ENCODE measurements around the gene PAX6. TPM values are rescaled to one million over a fixed set of nuclear protein-coding genes. Genes with fewer than 3 reads are reported as not detected.

The PAX6 gene
- total RNA-seq, 4 donors from 2014 or later: 0.08 to 1.1 (median 0.55) TPM

DNA sequence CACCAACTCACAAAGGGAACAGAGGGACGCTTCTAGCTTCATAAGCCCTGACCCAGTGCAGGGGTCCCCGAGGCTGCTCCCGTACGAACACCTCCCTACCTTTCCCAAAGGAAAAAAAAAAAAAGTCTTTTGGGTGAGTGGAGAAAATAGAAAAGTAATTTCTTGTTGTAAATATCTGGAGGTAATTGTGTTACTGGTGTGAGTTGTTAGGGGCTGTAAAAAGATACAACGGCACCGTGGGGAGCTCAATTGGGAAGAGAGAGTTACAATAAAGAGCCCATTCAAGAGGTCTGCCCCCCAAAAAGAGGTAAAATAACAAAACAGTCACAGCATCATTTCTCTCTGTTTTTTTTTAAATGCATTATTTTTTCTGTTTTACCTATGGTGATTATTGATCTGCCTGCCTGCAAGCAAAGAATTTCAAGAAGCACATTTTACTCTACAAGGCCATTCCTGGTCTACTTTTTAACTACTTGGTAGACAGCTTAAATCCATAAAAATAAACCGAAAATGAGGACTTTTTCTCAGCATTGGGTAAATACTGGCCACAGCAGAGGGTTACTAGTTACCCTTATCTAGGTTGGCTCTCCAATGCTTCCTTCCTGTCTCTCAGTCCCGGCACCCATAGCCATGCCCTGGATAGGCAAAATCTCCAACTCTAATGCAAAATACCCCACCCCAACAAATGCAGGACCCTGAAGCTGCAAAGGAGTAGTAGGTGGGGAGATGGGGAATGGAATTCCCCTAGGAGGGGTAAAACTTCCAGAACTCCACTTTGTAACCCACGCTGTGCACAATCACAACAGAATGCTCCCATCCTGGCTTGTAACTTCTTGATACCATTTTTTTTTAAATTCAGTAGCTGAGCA, 3.1 kb downstream of the PAX6 start:
- H3K27ac ChIP-seq: no peak overlapping the region
- H3K9me3 ChIP-seq: no peaks in the 10 kb centered on the region
- peaks cover 0 to 68% (median 41%) of the 10 kb centered on the region in 3 donors for H3K4me1 ChIP-seq
- no peak overlapping the region for H3K4me3 ChIP-seq
- H3K36me3 ChIP-seq: no peaks in the 10 kb centered on the region
- TF ChIP-seq EP300 (IDR thresholded peaks at IDR 0.05) (no peak), POLR2AphosphoS5 (IDR thresholded peaks at IDR 0.05) (no peak)
- WGBS, 2 donors (ENCODE audit: low coverage in 1 of 2): 10 to 13% methylated on average over 4 to 9 of the region's 9 CpGs
- no peak for ATAC-seq
- H3K27me3 ChIP-seq: peaks cover 100% of the 10 kb centered on the region

DNA sequence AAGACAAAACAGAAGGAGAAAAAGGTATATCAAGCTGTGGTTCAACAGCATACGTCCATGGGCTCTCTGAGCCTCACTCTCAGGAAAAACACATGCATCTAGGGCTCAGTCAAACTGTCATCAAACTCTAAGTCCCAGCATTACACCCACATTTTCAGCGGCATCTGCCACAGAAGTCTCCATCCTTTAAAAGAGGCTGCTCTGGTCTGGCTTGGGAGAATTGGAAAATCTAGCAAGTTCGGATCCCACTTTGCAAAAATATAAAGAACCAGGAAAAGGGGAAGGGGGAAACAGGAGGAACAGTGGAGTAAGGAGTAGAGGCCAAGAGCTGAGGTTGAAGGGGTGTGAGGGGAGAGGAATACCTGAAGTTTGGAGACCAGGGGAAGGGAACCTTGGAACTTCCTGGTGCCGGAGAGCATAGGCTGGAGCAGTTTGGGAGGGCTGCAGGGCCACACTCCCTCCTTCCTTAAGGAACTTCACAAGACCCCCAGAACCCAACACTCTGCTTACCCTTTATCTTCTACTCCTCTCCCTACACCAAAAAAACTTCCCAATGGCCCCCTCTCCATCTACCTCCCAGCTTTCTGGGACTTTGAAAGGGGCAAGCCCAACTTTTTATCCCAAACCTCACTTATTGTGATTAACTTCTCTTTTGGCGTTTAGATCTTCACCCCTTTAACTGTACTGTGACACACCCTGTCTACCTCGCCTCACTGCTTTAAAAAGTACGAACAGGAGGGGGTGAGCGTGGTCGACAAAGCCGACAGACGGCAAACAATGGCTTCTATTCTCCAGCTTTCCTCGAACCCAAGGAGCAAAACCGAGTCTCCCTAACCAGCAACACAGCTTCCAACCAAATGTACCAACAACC, 4.0 kb downstream of the PAX6 start:
- Histone ChIP-seq H3K9me3 (no peaks in the 10 kb centered on the region), H3K36me3 (no peaks in the 10 kb centered on the region), H3K27me3 (peaks cover 100% of the 10 kb centered on the region), H3K27ac (no peak overlapping the region), H3K4me1 (peaks cover 0 to 59% (median 33%) of the 10 kb centered on the region in 3 donors), H3K4me3 (no peak overlapping the region)
- ATAC-seq: no peak
- WGBS, 2 donors (ENCODE audit: low coverage in 1 of 2): 17 to 23% methylated on average over 2 to 5 of the region's 13 CpGs
- TF ChIP-seq POLR2A (IDR thresholded peaks at IDR 0.05) (no peak), POLR2AphosphoS5 (IDR thresholded peaks at IDR 0.05) (no peak), EP300 (IDR thresholded peaks at IDR 0.05) (no peak)
- TF ChIP-seq, protein P1, sequence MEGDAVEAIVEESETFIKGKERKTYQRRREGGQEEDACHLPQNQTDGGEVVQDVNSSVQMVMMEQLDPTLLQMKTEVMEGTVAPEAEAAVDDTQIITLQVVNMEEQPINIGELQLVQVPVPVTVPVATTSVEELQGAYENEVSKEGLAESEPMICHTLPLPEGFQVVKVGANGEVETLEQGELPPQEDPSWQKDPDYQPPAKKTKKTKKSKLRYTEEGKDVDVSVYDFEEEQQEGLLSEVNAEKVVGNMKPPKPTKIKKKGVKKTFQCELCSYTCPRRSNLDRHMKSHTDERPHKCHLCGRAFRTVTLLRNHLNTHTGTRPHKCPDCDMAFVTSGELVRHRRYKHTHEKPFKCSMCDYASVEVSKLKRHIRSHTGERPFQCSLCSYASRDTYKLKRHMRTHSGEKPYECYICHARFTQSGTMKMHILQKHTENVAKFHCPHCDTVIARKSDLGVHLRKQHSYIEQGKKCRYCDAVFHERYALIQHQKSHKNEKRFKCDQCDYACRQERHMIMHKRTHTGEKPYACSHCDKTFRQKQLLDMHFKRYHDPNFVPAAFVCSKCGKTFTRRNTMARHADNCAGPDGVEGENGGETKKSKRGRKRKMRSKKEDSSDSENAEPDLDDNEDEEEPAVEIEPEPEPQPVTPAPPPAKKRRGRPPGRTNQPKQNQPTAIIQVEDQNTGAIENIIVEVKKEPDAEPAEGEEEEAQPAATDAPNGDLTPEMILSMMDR (IDR thresholded peaks at IDR 0.05): no peak

DNA sequence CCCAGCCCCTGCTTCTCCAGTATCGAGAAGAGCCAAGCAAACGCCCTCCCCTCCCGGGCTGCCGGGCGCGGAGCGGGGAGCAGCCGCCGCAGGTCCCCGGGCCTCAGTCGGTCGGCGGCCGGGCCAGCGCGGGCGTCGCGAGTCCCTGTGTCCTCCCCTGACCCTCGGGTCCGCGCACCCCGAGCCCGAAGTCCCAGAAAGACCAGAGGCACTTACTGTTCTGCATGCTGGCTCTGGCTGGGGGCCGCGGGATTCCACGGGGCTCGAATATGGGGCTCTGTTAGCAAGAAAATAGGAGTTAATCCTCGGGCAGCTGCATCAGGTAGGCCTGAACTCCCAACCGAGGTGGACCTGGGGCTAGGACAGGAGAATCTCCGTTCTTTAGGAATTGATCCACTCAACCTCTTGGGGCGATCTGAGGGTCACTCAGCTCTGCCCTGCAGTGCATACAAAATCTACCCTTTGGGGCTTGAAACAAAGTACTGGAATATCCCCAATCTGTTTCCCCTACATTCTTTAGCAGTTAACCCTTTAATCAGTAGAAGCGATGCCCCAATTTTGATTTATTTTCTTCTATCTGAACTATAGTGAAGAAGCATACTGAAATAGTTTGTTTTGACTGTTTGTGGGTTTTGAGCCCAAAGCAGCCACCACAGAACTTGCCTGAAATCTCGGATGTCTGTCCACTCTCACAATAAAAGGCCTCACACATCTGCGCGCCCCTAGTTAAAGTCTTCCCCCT, 4.8 kb downstream of the PAX6 start:
- WGBS, 2 donors (ENCODE audit: low coverage in 1 of 2): 14% methylated on average over 1 to 4 of the region's 36 CpGs
- H3K27me3 ChIP-seq: peaks cover 100% of the 10 kb centered on the region
- TF ChIP-seq, protein P1 (IDR thresholded peaks at IDR 0.05): no peak
- TF ChIP-seq POLR2AphosphoS5 (IDR thresholded peaks at IDR 0.05): no peak

DNA sequence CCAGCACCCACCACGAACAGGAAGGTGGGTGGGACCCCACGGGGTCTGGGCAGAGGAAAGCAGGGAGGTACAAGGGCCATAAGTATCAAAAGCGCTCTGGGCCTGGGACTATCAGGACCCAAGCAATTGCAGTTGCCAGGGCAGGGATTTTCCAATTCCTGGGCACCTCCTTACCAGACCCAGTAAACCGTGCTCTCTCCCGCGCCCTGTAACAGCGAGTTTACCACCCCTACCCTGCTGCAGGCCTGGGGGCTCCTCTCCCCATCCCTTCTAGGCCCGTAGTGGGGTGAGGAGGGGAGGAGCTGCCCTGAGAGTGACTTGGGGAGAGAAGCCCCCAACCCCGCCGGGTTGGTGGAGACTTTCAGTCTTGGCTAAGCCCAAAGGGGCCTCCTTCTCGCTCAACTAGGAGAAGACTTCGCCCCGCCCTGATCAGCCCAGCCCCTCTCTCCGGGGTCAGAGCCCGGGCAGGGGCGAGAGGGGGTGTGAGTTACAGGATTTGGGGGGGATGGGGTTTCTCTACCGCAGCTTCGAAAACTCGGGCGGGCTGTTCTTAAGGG, 5.4 kb downstream of the PAX6 start:
- ATAC-seq: no peak
- Histone ChIP-seq H3K4me3 (no peak overlapping the region), H3K27ac (no peak overlapping the region), H3K27me3 (peaks cover 100% of the 10 kb centered on the region), H3K9me3 (no peaks in the 10 kb centered on the region), H3K4me1 (peaks cover 0 to 44% (median 20%) of the 10 kb centered on the region in 3 donors), H3K36me3 (no peaks in the 10 kb centered on the region)
- TF ChIP-seq POLR2AphosphoS5 (IDR thresholded peaks at IDR 0.05) (no peak), POLR2A (IDR thresholded peaks at IDR 0.05) (no peak)
- TF ChIP-seq, protein P1 (IDR thresholded peaks at IDR 0.05): no peak
- WGBS, 2 donors (ENCODE audit: low coverage in 1 of 2): no CpG with 5 or more reads among the region's 20 CpGs

More for the DNA sequence above, 4.8 kb downstream of the PAX6 start:
- no peak overlapping the region for H3K27ac ChIP-seq
- no peaks in the 10 kb centered on the region for H3K9me3 ChIP-seq
- H3K36me3 ChIP-seq: no peaks in the 10 kb centered on the region
- H3K4me1 ChIP-seq: peaks cover 0 to 51% (median 26%) of the 10 kb centered on the region in 3 donors
- no peak overlapping the region for H3K4me3 ChIP-seq
- ATAC-seq: no peak
